K562 (cell line): Measurements from ENCODE around the gene HMGXB3. TPM values are rescaled to one million over a fixed set of nuclear protein-coding genes. Genes with fewer than 3 reads are reported as not detected.
A peak's percentile ranks its signal among the peaks of the same experiment; 100 is the strongest.

Experiments used
- BACH1 ChIP-seq: fragments of 200-800 bp; sonication (Bioruptor generic); IDR thresholded peaks from 2 replicates; pipeline ENCODE4 v1.6.1; 2016; ENCODE audit warnings: missing genetic modification characterization, missing compliant biosample characterization
- BHLHE40 ChIP-seq: IDR thresholded peaks from 2 replicates; pipeline ENCODE4 v1.6.1; 2011; ENCODE audit warnings: low read length, improper control_type of control experiment
- E2F5 ChIP-seq: sonication (generic); formaldehyde crosslinking; IDR thresholded peaks from 2 replicates; pipeline ENCODE4 v1.8.0; 2022; ENCODE audit warnings: mild to moderate bottlenecking, missing genetic modification reagents
- EHMT2 ChIP-seq: fragments of 450-650 bp; IDR thresholded peaks from 2 replicates; pipeline ENCODE4 v1.6.1; 2018; ENCODE audit warnings: antibody characterized with exemption
- FOXP4 ChIP-seq: sonication (generic); formaldehyde crosslinking; IDR thresholded peaks from 2 replicates; pipeline ENCODE4 v1.8.0; 2022; ENCODE audit warnings: mild to moderate bottlenecking, missing genetic modification reagents, borderline replicate concordance
- GABPB1 ChIP-seq: sonication (generic); formaldehyde crosslinking; IDR thresholded peaks from 2 replicates; pipeline ENCODE4 v1.8.0; 2022; ENCODE audit warnings: mild to moderate bottlenecking, missing genetic modification reagents
- HBP1 ChIP-seq: fragments of 450-650 bp; formaldehyde crosslinking; IDR thresholded peaks from 2 replicates; pipeline ENCODE4 v1.4.0; 2022; ENCODE audit warnings: missing genetic modification characterization
- HMGN3 ChIP-seq: IDR thresholded peaks from 2 replicates; pipeline ENCODE4 v1.6.1; 2011; ENCODE audit warnings: borderline replicate concordance, low read depth, mild to moderate bottlenecking, mixed read lengths, low read length; ENCODE audit not compliant: insufficient read length; ENCODE audit errors: extremely low read depth
- MLLT1 ChIP-seq, 2 experiments: fragments of 450-650 bp; IDR thresholded peaks; 2 replicates each; pipeline ENCODE4 v1.6.1; 2016
- MNT ChIP-seq, 2 experiments: fragments of 450-650 bp; conservative IDR thresholded peaks; 2 replicates each; pipeline ENCODE4 v1.6.1; 2017; ENCODE audit warnings: mild to moderate bottlenecking in 2 of 2, moderate library complexity in 2 of 2
- RB1 ChIP-seq: fragments of 450-650 bp; IDR thresholded peaks from 2 replicates; pipeline ENCODE4 v1.6.1; 2017; ENCODE audit warnings: low read depth, mild to moderate bottlenecking
- ZNF609 ChIP-seq: sonication (generic); formaldehyde crosslinking; IDR thresholded peaks from 2 replicates; pipeline ENCODE4 v1.8.1; 2023; ENCODE audit warnings: missing genetic modification reagents, mild to moderate bottlenecking, borderline replicate concordance
- polyA plus RNA-seq, 8 experiments: library from polyadenylated mRNA; depleted of rRNA in 4 of 8; stranded (reverse) in 5 of 8; unstranded in 3 of 8; fragments of >200 nt; fragmentation: Nextera tagmentation in 2 of 8; fragmentation: Illumina TruSeq in 1 of 8; extraction: Ambion mirVana in 2 of 8; extraction: Trizol in 1 of 8; gene quantifications; 2 replicates each; pipeline versions ENCODE4 v1.2.1 to v1.2.3, GENCODE V29; 2011 to 2014; ENCODE audit warnings: inconsistent platforms in 1 of 8, missing spikeins in 1 of 8
- total RNA-seq, 7 experiments: library from RNA; depleted of rRNA in 6 of 7; stranded (reverse); fragments of >200 nt in 6 of 7; fragmentation: Illumina TruSeq in 2 of 7; extraction: Trizol in 2 of 7; gene quantifications; 2 replicates each; pipeline versions ENCODE4 v1.2.1 to v1.2.3, GENCODE V29; 2011 to 2021; ENCODE audit warnings: low replicate concordance in 1 of 7

HMGXB3 gene
- total and polyA plus RNA-seq, 9 of the 15 experiments (the other 6 are each of a cell fraction or from before 2014, with no cell fraction given), result 1.8 to 44.1 (median 32.2) TPM

- TF ChIP-seq MLLT1 (IDR thresholded peaks at IDR 0.05), result peak; percentile 58 to 60; a peak in 2 of 4 replicates
- TF ChIP-seq E2F5 (CRISPR knock-in tag), result peak; percentile 88; the same call in 1 of the 2 replicates
- peak; percentile 62; the same call in 1 of the 2 replicates for TF ChIP-seq HBP1 (CRISPR knock-in tag)
- TF ChIP-seq FOXP4 (CRISPR knock-in tag), result peak; percentile 75; the same call in 1 of the 2 replicates
- TF ChIP-seq ZNF609 (CRISPR knock-in tag), result peak; percentile 27; the same call in 1 of the 2 replicates
- TF ChIP-seq BHLHE40, result peak; percentile 82
- peak; percentile 76 for TF ChIP-seq GABPB1
- TF ChIP-seq RB1, result peak; percentile 59; the same call in 1 of the 2 replicates
- peak; percentile 38 for TF ChIP-seq HMGN3
- peak; percentile 88 for TF ChIP-seq EHMT2
- peak; percentile 22; the same call in 1 of the 2 replicates for TF ChIP-seq BACH1 (tag)
- TF ChIP-seq MNT (conservative IDR thresholded peaks at IDR 0.05), result peak in 1 of 2 experiments; percentile 89
These were observed 49.8 kb downstream of the HMGXB3 start (continued) for GRCh38 chr5:150050172-150050811.
